Hepatocyte (in vitro differentiated cells): ENCODE results near the gene PKP4.

Experiments
- CTCF ChIP-seq: fragments of 200-600 bp; sonication (generic); IDR thresholded peaks from 2 replicates; pipeline ENCODE4 v1.5.1; 2016; ENCODE audit warnings: antibody characterized with exemption, mild to moderate bottlenecking; ENCODE audit not compliant: poor library complexity
- EZH2 ChIP-seq: fragments of 200-600 bp; sonication (generic); IDR thresholded peaks from 2 replicates; pipeline ENCODE4 v1.6.1; 2016; ENCODE audit warnings: antibody characterized with exemption, mild to moderate bottlenecking, borderline replicate concordance

GRCh38 chr2:158719403-158719802 is 262.7 kb downstream of the PKP4 start:
- TF ChIP-seq CTCF (no peak), EZH2 (no peak)
